ENCODE results near the gene MED25. TPM values are rescaled to one million over a fixed set of nuclear protein-coding genes. Genes with fewer than 3 reads are reported as not detected.

Gene MED25
- total RNA-seq, 1 experiment from 2014 or later = 81.2 TPM

- Mint-ChIP-seq H3K27ac (no peak overlapping the region), H3K9me3 (no peaks in the 10 kb centered on the region), H3K36me3 (peaks cover 19% of the 10 kb centered on the region), H3K4me1 (peaks cover 23% of the 10 kb centered on the region), H3K27me3 (ENCODE audit: low read depth) (no peaks in the 10 kb centered on the region), H3K4me3 (no peak overlapping the region)
- ChIA-PET POLR2A (interaction anchor here (1.0 to 2.2 kb wide), 7 partner anchors 11 to 199 kb away, joined by 3 to 9 read pairs (median 4); partner anchors contain the start of genes ATF5 and NUP62), CTCF (interaction anchor here (1.2 to 1.3 kb wide), 2 partner anchors 9 to 14 kb away, joined by 3 to 5 read pairs; no protein-coding TSS in a partner anchor)
- ATAC-seq = peak; percentile 11
- TF ChIP-seq ATF3 (CRISPR knock-in tag; conservative IDR thresholded peaks at IDR 0.05) (no peak), ZBTB21 (CRISPR knock-in tag; IDR thresholded peaks at IDR 0.05; ENCODE audit: borderline replicate concordance) (no peak), TCF7 (CRISPR knock-in tag; IDR thresholded peaks at IDR 0.05; ENCODE audit: low read depth) (peak; percentile 50; the same call in 1 of the 2 replicates), ZNF263 (CRISPR knock-in tag; IDR thresholded peaks at IDR 0.05; ENCODE audit: low read depth) (peak; percentile 83), NFE2L1 (CRISPR knock-in tag; IDR thresholded peaks at IDR 0.05) (0 out of 2 replicates have a peak, but pooled peaks have one; percentile 22), TP53 (CRISPR knock-in tag; IDR thresholded peaks at IDR 0.05) (no peak), ZNF232 (CRISPR knock-in tag; IDR thresholded peaks at IDR 0.05) (no peak; the same call in 1 of the 2 replicates), CBFB (CRISPR knock-in tag; IDR thresholded peaks at IDR 0.05; ENCODE audit: low read depth) (peak; percentile 32; the same call in 1 of the 2 replicates), GRHL2 (CRISPR knock-in tag; IDR thresholded peaks at IDR 0.05; ENCODE audit: insufficient replicate concordance, severe bottlenecking) (no peak), ZNF121 (CRISPR knock-in tag; IDR thresholded peaks at IDR 0.05) (0 out of 2 replicates have a peak, but pooled peaks have one; percentile 27)
- TF ChIP-seq, protein P1, sequence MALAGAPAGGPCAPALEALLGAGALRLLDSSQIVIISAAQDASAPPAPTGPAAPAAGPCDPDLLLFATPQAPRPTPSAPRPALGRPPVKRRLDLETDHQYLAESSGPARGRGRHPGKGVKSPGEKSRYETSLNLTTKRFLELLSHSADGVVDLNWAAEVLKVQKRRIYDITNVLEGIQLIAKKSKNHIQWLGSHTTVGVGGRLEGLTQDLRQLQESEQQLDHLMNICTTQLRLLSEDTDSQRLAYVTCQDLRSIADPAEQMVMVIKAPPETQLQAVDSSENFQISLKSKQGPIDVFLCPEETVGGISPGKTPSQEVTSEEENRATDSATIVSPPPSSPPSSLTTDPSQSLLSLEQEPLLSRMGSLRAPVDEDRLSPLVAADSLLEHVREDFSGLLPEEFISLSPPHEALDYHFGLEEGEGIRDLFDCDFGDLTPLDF (CRISPR knock-in tag; IDR thresholded peaks at IDR 0.05) = no peak
- TF ChIP-seq, protein P2, sequence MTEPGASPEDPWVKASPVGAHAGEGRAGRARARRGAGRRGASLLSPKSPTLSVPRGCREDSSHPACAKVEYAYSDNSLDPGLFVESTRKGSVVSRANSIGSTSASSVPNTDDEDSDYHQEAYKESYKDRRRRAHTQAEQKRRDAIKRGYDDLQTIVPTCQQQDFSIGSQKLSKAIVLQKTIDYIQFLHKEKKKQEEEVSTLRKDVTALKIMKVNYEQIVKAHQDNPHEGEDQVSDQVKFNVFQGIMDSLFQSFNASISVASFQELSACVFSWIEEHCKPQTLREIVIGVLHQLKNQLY (CRISPR knock-in tag; IDR thresholded peaks at IDR 0.05) = no peak
- DNase-seq (ENCODE audit: low spot score) = peak; percentile 63
Measured at GRCh38 chr19:49875857-49876421, 57.9 kb downstream of the MED25 start.

- H3K36me3 Mint-ChIP-seq = peaks cover 24% of the 10 kb centered on the region
- H3K4me1 Mint-ChIP-seq = peaks cover 23% of the 10 kb centered on the region
- no peaks in the 10 kb centered on the region for H3K27me3 Mint-ChIP-seq (ENCODE audit: low read depth)
- no peaks in the 10 kb centered on the region for H3K9me3 Mint-ChIP-seq
- POLR2A ChIA-PET = interaction anchor here (0.6 to 2.2 kb wide), 10 partner anchors 7 to 1086 kb away, joined by 3 to 9 read pairs (median 4); partner anchors contain the start of genes ATF5, NUP62 and PTOV1
- ATAC-seq = peak; percentile 46
- no peak overlapping the region for H3K27ac Mint-ChIP-seq
- peak; percentile 98 for DNase-seq (ENCODE audit: low spot score)
- CTCF ChIA-PET = interaction anchor here (1.0 to 1.9 kb wide), 5 partner anchors 7 to 14 kb away, joined by 3 to 12 read pairs (median 3); no protein-coding TSS in a partner anchor
- no peak overlapping the region for H3K4me3 Mint-ChIP-seq
- TF ChIP-seq, protein P3, sequence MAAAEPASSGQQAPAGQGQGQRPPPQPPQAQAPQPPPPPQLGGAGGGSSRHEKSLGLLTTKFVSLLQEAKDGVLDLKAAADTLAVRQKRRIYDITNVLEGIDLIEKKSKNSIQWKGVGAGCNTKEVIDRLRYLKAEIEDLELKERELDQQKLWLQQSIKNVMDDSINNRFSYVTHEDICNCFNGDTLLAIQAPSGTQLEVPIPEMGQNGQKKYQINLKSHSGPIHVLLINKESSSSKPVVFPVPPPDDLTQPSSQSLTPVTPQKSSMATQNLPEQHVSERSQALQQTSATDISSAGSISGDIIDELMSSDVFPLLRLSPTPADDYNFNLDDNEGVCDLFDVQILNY (CRISPR knock-in tag; IDR thresholded peaks at IDR 0.05) = peak; percentile 53; the same call in 1 of the 2 replicates
- TF ChIP-seq ZNF317 (CRISPR knock-in tag; IDR thresholded peaks at IDR 0.05; ENCODE audit: borderline replicate concordance, low read depth) = 0 out of 2 replicates have a peak, but pooled peaks have one; percentile 51
- TF ChIP-seq FOXP1 (CRISPR knock-in tag; IDR thresholded peaks at IDR 0.05; ENCODE audit: borderline replicate concordance) = peak; percentile 96; the same call in 1 of the 2 replicates
- TF ChIP-seq SP1 (CRISPR knock-in tag; conservative IDR thresholded peaks at IDR 0.05) = peak; percentile 95
- 0 out of 2 replicates have a peak, but pooled peaks have one; percentile 39 for TF ChIP-seq ATF3 (CRISPR knock-in tag; conservative IDR thresholded peaks at IDR 0.05)
- TF ChIP-seq ZNF219 (CRISPR knock-in tag; IDR thresholded peaks at IDR 0.05; ENCODE audit: borderline replicate concordance) = no peak
- TF ChIP-seq, protein P4, sequence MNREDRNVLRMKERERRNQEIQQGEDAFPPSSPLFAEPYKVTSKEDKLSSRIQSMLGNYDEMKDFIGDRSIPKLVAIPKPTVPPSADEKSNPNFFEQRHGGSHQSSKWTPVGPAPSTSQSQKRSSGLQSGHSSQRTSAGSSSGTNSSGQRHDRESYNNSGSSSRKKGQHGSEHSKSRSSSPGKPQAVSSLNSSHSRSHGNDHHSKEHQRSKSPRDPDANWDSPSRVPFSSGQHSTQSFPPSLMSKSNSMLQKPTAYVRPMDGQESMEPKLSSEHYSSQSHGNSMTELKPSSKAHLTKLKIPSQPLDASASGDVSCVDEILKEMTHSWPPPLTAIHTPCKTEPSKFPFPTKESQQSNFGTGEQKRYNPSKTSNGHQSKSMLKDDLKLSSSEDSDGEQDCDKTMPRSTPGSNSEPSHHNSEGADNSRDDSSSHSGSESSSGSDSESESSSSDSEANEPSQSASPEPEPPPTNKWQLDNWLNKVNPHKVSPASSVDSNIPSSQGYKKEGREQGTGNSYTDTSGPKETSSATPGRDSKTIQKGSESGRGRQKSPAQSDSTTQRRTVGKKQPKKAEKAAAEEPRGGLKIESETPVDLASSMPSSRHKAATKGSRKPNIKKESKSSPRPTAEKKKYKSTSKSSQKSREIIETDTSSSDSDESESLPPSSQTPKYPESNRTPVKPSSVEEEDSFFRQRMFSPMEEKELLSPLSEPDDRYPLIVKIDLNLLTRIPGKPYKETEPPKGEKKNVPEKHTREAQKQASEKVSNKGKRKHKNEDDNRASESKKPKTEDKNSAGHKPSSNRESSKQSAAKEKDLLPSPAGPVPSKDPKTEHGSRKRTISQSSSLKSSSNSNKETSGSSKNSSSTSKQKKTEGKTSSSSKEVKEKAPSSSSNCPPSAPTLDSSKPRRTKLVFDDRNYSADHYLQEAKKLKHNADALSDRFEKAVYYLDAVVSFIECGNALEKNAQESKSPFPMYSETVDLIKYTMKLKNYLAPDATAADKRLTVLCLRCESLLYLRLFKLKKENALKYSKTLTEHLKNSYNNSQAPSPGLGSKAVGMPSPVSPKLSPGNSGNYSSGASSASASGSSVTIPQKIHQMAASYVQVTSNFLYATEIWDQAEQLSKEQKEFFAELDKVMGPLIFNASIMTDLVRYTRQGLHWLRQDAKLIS (CRISPR knock-in tag; IDR thresholded peaks at IDR 0.05; ENCODE audit: borderline replicate concordance) = no peak
- TF ChIP-seq AR (CRISPR knock-in tag; IDR thresholded peaks at IDR 0.05) = no peak
- TF ChIP-seq EMX1 (CRISPR knock-in tag; IDR thresholded peaks at IDR 0.05) = no peak
- TF ChIP-seq SMAD3 (CRISPR knock-in tag; IDR thresholded peaks at IDR 0.05; ENCODE audit: borderline replicate concordance) = peak; percentile 35; the same call in 1 of the 2 replicates
Measured at GRCh38 chr19:49876422-49877019, 58.4 kb downstream of the MED25 start.

Measured in WTC11 (cell line).